Ascending aorta (tissue), 2 donors: Measurements from ENCODE around the gene RDH16. TPM values are rescaled to one million over a fixed set of nuclear protein-coding genes. Genes with fewer than 3 reads are reported as not detected.
"Not testable (repeated sequence)": the region's sequence is repeated elsewhere in the genome, so short reads cannot be mapped to it uniquely, and the experiment has no call there.

Experiments
- DNase-seq, 2 donors: peaks; one replicate each; pipeline ENCODE4 v3.0.0-alpha.2; 2019; ENCODE audit warnings: low spot score in 2 of 2
- H3K27ac ChIP-seq, 2 donors: fragments of 200-600 bp; sonication (generic); one replicate each; pipeline ENCODE4 v1.5.1; 2016 to 2017; ENCODE audit warnings: mild to moderate bottlenecking in 1 of 2
- H3K27me3 ChIP-seq: fragments of 200-600 bp; sonication (generic); one replicate; pipeline ENCODE4 v1.5.1; 2017
- H3K36me3 ChIP-seq, 2 donors: fragments of 200-600 bp; sonication (generic); one replicate each; pipeline ENCODE4 v1.5.1; 2016
- H3K4me1 ChIP-seq, 2 donors: fragments of 200-600 bp; sonication (generic); one replicate each; pipeline ENCODE4 v1.5.1; 2016 to 2017; ENCODE audit warnings: mild to moderate bottlenecking in 1 of 2
- H3K4me3 ChIP-seq, 2 donors: fragments of 200-600 bp; sonication (generic); one replicate each; pipeline ENCODE4 v1.5.1; 2016 to 2017; ENCODE audit warnings: mild to moderate bottlenecking in 1 of 2
- H3K9me3 ChIP-seq, 2 donors: fragments of 200-600 bp; sonication (generic); one replicate each; pipeline ENCODE4 v1.5.1; 2016
- intact Hi-C: fragments of 100-400 bp; cut with DNase I; formaldehyde crosslinking; loops from one replicate; pipeline ENCODE4 v1.15.1; 2023
- total RNA-seq: library from RNA; depleted of rRNA; stranded (reverse); fragments of >200 nt; gene quantifications from one replicate; pipeline ENCODE4 v1.1.0, GENCODE V29; 2016
- TF ChIP-seq, protein P1 (sequence below), 3 experiments: fragments of 200-600 bp in 2 of 3; fragments of 450-650 bp in 1 of 3; sonication (generic) in 2 of 3; IDR thresholded peaks; one replicate each; pipeline ENCODE4 v1.5.1; 2016 to 2019; ENCODE audit warnings: antibody characterized with exemption in 3 of 3, mild to moderate bottlenecking in 1 of 3, moderate library complexity in 1 of 3

The RDH16 gene
- total RNA-seq, 1 donor from 2014 or later = 5.6 TPM

DNA sequence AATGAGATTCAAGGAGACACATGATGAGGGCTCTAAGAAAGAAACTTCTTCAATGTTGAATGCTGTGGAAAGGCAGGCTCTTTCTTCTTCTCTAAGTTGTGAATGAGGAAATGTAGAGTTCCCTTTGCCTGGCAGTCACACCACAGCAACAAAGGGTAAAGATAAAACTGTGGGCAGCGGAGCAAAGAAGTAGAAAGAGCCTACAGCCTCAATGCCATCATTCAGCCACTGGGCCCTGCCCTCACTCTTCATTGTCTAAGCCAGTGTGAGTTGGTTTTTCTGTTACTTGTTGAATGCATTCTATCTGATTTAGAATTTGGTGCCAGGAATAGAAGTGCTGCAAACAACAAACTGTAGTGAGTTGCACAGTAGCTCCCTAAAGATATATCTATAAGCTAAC, 35.4 kb downstream of the RDH16 start:
- Histone ChIP-seq H3K4me1 (no peaks in the 10 kb centered on the region), H3K9me3 (no peaks in the 10 kb centered on the region), H3K27ac (no peak overlapping the region), H3K4me3 (no peak overlapping the region), H3K36me3 (no peaks in the 10 kb centered on the region), H3K27me3 (no peaks in the 10 kb centered on the region)
- TF ChIP-seq, protein P1, sequence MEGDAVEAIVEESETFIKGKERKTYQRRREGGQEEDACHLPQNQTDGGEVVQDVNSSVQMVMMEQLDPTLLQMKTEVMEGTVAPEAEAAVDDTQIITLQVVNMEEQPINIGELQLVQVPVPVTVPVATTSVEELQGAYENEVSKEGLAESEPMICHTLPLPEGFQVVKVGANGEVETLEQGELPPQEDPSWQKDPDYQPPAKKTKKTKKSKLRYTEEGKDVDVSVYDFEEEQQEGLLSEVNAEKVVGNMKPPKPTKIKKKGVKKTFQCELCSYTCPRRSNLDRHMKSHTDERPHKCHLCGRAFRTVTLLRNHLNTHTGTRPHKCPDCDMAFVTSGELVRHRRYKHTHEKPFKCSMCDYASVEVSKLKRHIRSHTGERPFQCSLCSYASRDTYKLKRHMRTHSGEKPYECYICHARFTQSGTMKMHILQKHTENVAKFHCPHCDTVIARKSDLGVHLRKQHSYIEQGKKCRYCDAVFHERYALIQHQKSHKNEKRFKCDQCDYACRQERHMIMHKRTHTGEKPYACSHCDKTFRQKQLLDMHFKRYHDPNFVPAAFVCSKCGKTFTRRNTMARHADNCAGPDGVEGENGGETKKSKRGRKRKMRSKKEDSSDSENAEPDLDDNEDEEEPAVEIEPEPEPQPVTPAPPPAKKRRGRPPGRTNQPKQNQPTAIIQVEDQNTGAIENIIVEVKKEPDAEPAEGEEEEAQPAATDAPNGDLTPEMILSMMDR (IDR thresholded peaks at IDR 0.05) = no peak
- intact Hi-C loops = no loop called here
- DNase-seq = no peak

DNA sequence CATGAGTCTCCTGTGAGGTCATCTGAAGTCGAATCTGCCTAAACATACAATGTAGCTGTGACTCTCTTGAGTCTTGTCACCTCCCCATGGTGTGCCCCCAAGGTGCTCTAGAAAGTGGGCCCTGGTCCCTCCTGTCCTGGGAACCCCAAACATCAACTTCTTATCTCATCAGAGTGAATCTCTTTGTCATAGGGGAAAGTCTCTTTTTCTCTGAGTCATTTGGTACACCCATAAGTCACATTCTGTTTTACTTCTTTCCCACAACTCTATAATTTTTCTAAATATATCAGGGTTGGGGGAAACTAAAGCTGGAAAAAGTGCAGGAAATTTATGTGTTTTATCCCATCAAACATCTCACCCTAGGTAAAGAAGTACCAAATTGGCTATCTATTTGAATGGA, 36.1 kb downstream of the RDH16 start:
- no peak overlapping the region for H3K4me3 ChIP-seq
- no peaks in the 10 kb centered on the region for H3K27me3 ChIP-seq
- no peaks in the 10 kb centered on the region for H3K36me3 ChIP-seq
- no peak for DNase-seq
- TF ChIP-seq, protein P1 (IDR thresholded peaks at IDR 0.05) = no peak
- intact Hi-C loops = no loop called here
- no peaks in the 10 kb centered on the region for H3K9me3 ChIP-seq
- no peaks in the 10 kb centered on the region for H3K4me1 ChIP-seq
- H3K27ac ChIP-seq = no peak overlapping the region

DNA sequence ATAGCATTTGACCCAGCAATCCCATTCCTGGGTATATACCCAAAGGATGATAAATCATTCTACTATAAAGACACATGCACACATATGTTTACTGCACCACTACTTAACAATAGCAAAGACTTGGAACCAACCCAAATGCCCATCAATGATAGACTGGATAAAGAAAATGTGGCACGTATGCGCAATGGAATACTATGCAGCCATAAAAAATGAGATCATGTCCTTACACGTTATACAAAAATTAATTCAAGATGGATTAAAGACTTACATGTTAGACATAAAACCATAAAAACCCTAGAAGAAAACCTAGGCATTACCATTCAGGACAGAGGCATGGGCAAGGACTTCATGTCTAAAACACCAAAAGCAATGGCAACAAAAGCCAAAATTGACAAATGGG, 39.3 kb downstream of the RDH16 start:
- H3K36me3 ChIP-seq, H3K9me3 ChIP-seq, H3K4me1 ChIP-seq, H3K27ac ChIP-seq, H3K27me3 ChIP-seq, DNase-seq, H3K4me3 ChIP-seq, intact Hi-C loops: not testable (repeated sequence)

DNA sequence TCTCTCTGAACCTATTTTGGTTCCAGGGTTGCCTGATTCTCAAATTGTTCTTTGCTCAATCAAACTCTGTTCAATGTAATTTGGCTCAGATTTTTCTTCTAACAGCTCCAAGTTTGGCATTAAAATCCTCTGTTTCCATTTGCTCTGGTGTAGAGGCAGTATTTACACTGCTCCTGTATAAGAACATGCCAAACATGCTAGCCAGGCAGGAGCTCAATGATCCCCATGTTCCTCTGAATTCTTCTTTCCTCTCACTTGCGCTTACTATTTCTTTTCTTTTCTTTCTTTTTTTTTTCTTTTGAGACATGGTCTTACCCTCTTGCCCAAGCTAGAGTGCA, 40.4 kb downstream of the RDH16 start:
- DNase-seq = no peak
- Histone ChIP-seq H3K27ac (no peak overlapping the region), H3K27me3 (no peaks in the 10 kb centered on the region), H3K4me3 (no peak overlapping the region), H3K36me3 (no peaks in the 10 kb centered on the region), H3K9me3 (no peaks in the 10 kb centered on the region), H3K4me1 (no peaks in the 10 kb centered on the region)
- intact Hi-C loops = no loop called here
- TF ChIP-seq, protein P1 (IDR thresholded peaks at IDR 0.05) = no peak

DNA sequence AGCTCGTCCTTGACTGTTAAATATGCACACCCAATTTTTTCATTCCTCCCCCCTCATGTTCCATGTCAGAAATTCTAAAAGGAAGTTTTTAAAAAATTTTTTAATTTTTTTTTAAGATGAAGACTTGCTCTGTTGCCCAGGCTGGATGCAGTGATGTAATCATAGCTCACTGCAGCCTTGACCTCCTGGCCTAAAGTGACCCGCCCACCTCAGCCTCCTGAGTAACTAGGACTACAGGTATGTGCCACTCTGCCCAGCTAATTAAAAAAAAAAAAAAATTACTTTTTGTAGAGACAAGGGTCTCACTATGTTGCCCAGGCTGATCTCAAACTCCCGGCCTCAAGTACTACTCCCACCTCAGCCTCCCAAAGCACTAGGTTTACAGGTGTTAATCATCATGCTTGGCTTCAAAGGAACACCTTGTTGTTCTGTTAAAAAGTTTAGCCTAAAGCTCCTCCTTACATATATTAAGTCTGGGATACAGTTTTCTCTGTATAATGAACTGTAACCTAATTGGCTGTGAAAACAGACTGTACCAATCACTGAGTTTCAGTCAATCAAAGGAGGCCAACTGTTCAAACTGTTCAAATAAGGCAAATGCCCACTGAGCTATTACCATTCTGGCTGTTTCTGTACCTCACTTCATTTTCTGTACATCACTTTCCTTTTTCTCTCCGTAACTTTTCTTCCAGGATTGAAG, 41.0 kb downstream of the RDH16 start:
- intact Hi-C loops = no loop called here
- Histone ChIP-seq H3K27me3 (no peaks in the 10 kb centered on the region), H3K4me3 (no peak overlapping the region), H3K9me3 (no peaks in the 10 kb centered on the region), H3K4me1 (no peaks in the 10 kb centered on the region), H3K36me3 (no peaks in the 10 kb centered on the region), H3K27ac (no peak overlapping the region)
- TF ChIP-seq, protein P1 (IDR thresholded peaks at IDR 0.05) = no peak
- no peak for DNase-seq

DNA sequence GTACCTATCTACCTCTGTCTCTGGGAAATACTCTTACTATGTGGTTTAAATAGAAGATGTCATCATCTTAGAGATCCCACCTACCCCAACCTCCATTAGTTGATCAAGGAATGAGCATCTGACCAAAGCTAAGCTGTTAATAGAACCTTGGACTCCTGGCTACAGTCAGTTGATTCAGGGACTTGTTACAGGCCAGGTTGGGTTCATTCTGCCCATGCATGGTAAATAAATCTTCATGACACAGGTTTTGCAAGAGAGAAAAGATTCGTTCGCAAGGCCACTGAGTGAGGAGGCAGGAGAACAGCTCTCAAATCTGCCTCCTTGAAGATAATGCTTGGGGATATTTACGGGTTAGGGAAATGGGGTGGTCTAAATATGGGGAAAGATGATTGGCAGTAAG, 42.7 kb downstream of the RDH16 start:
- intact Hi-C loops = no loop called here
- no peaks in the 10 kb centered on the region for H3K27me3 ChIP-seq
- TF ChIP-seq, protein P1 (IDR thresholded peaks at IDR 0.05) = no peak
- no peak overlapping the region for H3K27ac ChIP-seq
- DNase-seq = no peak
- no peaks in the 10 kb centered on the region for H3K4me1 ChIP-seq
- no peaks in the 10 kb centered on the region for H3K36me3 ChIP-seq
- no peak overlapping the region for H3K4me3 ChIP-seq
- no peaks in the 10 kb centered on the region for H3K9me3 ChIP-seq
